SK-N-MC (cell line): ENCODE results near the gene C12orf57.

Experiments
- DNase-seq: peaks from one replicate; pipeline ENCODE4 v3.0.0-alpha.2; 2011; ENCODE audit warnings: low read depth, low spot score
- H3K27ac ChIP-seq: fragments of 200-600 bp; sonication (generic); 2 replicates; pipeline ENCODE4 v1.5.1; 2016; ENCODE audit warnings: mixed run types
- H3K36me3 ChIP-seq: fragments of 200-600 bp; sonication (generic); 2 replicates; pipeline ENCODE4 v1.6.1; 2017; ENCODE audit warnings: antibody characterized with exemption, low read length, mixed read lengths; ENCODE audit not compliant: insufficient read depth
- H3K4me3 ChIP-seq: fragments of 200-600 bp; sonication (generic); 2 replicates; pipeline ENCODE4 v1.5.1; 2016
- H3K9ac ChIP-seq: fragments of 200-600 bp; sonication (generic); 2 replicates; pipeline ENCODE4 v1.8.0; 2017; ENCODE audit warnings: mixed run types, mixed read lengths; ENCODE audit not compliant: insufficient read length
- H3K9me3 ChIP-seq: fragments of 200-600 bp; sonication (generic); 2 replicates; pipeline ENCODE4 v1.6.1; 2017; ENCODE audit warnings: low read depth, mild to moderate bottlenecking, antibody characterized with exemption, low read length, moderate library complexity, mixed read lengths
- EZH2 ChIP-seq: fragments of 200-600 bp; sonication (generic); IDR thresholded peaks from one replicate; pipeline ENCODE4 v1.6.1; 2017; ENCODE audit warnings: antibody characterized with exemption
- FOXP2 ChIP-seq: optimal IDR thresholded peaks from 2 replicates; pipeline ENCODE3; 2011; ENCODE audit warnings: mild to moderate bottlenecking, moderate library complexity; ENCODE audit not compliant: insufficient read depth; ENCODE audit errors: extremely low read length, control extremely low read depth
- POLR2AphosphoS5 ChIP-seq: IDR thresholded peaks from 2 replicates; pipeline ENCODE4 v1.6.1; 2012; ENCODE audit warnings: mild to moderate bottlenecking, low read depth, low read length, borderline replicate concordance

C12orf57 gene

DNA sequence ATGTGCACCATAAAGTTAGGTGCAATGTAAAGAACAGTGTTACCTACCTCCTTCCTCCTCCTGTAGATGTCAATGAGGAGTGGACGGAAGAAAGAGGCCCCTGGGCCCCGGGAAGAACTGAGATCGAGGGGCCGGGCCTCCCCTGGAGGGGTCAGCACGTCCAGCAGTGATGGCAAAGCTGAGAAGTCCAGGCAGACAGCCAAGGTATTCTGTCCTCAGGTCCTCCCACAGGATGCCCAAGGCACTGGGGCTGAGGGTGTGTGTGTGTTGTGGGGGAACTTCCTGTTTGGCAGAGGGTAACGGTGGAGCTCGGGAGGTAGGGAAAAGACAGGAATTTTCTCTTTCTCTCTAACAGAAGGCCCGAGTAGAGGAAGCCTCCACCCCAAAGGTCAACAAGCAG, 9.7 kb upstream of the C12orf57 start:
- Histone ChIP-seq H3K9ac (no peak overlapping the region), H3K9me3 (no peaks in the 10 kb centered on the region), H3K36me3 (peaks cover 50% of the 10 kb centered on the region), H3K27ac (peak overlapping the region; percentile 69), H3K4me3 (no peak overlapping the region)
- TF ChIP-seq EZH2 = no peak
- TF ChIP-seq FOXP2 = no peak
- no peak for TF ChIP-seq POLR2AphosphoS5
- DNase-seq = no peak

DNA sequence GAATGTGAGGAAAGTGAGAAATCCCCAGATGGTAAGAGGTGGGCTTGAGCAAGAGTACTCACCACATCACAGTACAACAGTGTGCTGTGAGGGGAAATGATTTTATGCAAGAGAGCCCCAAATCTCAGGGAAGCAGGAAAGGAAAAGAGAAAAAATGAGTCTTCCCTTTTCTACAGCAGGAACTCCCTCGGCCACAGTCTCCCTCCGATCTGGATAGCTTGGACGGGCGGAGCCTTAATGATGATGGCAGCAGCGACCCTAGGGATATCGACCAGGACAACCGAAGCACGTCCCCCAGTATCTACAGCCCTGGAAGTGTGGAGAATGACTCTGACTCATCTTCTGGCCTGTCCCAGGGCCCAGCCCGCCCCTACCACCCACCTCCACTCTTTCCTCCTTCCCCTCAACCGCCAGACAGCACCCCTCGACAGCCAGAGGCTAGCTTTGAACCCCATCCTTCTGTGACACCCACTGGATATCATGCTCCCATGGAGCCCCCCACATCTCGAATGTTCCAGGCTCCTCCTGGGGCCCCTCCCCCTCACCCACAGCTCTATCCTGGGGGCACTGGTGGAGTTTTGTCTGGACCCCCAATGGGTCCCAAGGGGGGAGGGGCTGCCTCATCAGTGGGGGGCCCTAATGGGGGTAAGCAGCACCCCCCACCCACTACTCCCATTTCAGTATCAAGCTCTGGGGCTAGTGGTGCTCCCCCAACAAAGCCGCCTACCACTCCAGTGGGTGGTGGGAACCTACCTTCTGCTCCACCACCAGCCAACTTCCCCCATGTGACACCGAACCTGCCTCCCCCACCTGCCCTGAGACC, 8.2 kb upstream of the C12orf57 start:
- no peak for DNase-seq
- H3K36me3 ChIP-seq = peaks cover 53% of the 10 kb centered on the region
- no peaks in the 10 kb centered on the region for H3K9me3 ChIP-seq
- H3K4me3 ChIP-seq = no peak overlapping the region
- no peak overlapping the region for H3K9ac ChIP-seq
- TF ChIP-seq EZH2 (no peak), POLR2AphosphoS5 (no peak), FOXP2 (no peak)
- H3K27ac ChIP-seq = peak overlapping the region; percentile 57; the same call in 1 of the 2 replicates

DNA sequence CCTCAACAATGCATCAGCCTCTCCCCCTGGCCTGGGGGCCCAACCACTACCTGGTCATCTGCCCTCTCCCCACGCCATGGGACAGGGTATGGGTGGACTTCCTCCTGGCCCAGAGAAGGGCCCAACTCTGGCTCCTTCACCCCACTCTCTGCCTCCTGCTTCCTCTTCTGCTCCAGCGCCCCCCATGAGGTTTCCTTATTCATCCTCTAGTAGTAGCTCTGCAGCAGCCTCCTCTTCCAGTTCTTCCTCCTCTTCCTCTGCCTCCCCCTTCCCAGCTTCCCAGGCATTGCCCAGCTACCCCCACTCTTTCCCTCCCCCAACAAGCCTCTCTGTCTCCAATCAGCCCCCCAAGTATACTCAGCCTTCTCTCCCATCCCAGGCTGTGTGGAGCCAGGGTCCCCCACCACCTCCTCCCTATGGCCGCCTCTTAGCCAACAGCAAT, 7.6 kb upstream of the C12orf57 start:
- Histone ChIP-seq H3K36me3 (peaks cover 56% of the 10 kb centered on the region), H3K4me3 (no peak overlapping the region), H3K27ac (0 out of 2 replicates have a peak overlapping the region, but pooled peaks have one; percentile 92), H3K9ac (no peak overlapping the region), H3K9me3 (no peaks in the 10 kb centered on the region)
- TF ChIP-seq EZH2 = no peak
- no peak for TF ChIP-seq FOXP2
- TF ChIP-seq POLR2AphosphoS5 = no peak
- no peak for DNase-seq

DNA sequence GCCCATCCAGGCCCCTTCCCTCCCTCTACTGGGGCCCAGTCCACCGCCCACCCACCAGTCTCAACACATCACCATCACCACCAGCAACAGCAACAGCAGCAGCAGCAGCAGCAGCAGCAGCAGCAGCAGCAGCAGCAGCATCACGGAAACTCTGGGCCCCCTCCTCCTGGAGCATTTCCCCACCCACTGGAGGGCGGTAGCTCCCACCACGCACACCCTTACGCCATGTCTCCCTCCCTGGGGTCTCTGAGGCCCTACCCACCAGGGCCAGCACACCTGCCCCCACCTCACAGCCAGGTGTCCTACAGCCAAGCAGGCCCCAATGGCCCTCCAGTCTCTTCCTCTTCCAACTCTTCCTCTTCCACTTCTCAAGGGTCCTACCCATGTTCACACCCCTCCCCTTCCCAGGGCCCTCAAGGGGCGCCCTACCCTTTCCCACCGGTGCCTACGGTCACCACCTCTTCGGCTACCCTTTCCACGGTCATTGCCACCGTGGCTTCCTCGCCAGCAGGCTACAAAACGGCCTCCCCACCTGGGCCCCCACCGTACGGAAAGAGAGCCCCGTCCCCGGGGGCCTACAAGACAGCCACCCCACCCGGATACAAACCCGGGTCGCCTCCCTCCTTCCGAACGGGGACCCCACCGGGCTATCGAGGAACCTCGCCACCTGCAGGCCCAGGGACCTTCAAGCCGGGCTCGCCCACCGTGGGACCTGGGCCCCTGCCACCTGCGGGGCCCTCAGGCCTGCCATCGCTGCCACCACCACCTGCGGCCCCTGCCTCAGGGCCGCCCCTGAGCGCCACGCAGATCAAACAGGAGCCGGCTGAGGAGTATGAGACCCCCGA, 7.0 kb upstream of the C12orf57 start:
- DNase-seq = no peak
- H3K36me3 ChIP-seq = peaks cover 60% of the 10 kb centered on the region

DNA sequence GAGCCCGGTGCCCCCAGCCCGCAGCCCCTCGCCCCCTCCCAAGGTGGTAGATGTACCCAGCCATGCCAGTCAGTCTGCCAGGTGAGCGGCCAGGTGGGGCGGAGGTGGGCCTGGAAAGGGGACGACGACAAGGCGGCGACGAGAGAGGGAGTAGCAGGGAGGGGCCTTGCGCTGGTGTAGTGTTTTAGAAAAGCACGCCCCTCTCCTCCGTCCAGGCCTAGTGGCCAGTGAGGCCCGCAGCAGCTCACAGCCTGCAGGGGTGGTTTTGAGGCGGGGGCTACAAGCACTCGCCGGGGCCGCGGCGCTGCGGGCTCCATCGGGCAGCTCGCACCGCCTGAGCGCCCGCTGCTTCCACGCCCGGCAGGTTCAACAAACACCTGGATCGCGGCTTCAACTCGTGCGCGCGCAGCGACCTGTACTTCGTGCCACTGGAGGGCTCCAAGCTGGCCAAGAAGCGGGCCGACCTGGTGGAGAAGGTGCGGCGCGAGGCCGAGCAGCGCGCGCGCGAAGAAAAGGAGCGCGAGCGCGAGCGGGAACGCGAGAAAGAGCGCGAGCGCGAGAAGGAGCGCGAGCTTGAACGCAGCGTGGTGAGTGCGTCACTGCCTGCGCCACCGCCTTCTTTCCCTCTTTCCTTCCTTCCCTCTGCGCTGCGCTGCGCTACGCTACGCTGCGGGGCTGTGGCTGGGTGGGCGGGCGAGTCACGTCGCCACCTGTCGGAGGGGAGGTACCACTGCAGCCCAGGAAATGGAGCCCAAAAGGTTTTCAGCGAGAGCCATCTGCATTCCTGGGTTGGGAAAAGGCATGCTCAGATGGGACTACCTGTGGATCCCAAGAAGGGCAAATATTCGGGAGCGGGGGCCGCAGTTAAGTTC, 6.1 kb upstream of the C12orf57 start:
- H3K9ac ChIP-seq = peak overlapping the region; percentile 94
- H3K36me3 ChIP-seq = peaks cover 51% of the 10 kb centered on the region
- DNase-seq = peak; percentile 78
- peak overlapping the region; percentile 92 for H3K27ac ChIP-seq
- no peaks in the 10 kb centered on the region for H3K9me3 ChIP-seq
- TF ChIP-seq POLR2AphosphoS5 = peak; percentile 94
- TF ChIP-seq EZH2 = no peak
- H3K4me3 ChIP-seq = peak overlapping the region; percentile 85

More for the DNA sequence above, 7.0 kb upstream of the C12orf57 start:
- TF ChIP-seq EZH2 (no peak), POLR2AphosphoS5 (no peak; the same call in 1 of the 2 replicates), FOXP2 (no peak)
- no peaks in the 10 kb centered on the region for H3K9me3 ChIP-seq
- peak overlapping the region; percentile 85 for H3K4me3 ChIP-seq
- H3K9ac ChIP-seq = peak overlapping the region; percentile 94
- peak overlapping the region; percentile 92 for H3K27ac ChIP-seq

DNA sequence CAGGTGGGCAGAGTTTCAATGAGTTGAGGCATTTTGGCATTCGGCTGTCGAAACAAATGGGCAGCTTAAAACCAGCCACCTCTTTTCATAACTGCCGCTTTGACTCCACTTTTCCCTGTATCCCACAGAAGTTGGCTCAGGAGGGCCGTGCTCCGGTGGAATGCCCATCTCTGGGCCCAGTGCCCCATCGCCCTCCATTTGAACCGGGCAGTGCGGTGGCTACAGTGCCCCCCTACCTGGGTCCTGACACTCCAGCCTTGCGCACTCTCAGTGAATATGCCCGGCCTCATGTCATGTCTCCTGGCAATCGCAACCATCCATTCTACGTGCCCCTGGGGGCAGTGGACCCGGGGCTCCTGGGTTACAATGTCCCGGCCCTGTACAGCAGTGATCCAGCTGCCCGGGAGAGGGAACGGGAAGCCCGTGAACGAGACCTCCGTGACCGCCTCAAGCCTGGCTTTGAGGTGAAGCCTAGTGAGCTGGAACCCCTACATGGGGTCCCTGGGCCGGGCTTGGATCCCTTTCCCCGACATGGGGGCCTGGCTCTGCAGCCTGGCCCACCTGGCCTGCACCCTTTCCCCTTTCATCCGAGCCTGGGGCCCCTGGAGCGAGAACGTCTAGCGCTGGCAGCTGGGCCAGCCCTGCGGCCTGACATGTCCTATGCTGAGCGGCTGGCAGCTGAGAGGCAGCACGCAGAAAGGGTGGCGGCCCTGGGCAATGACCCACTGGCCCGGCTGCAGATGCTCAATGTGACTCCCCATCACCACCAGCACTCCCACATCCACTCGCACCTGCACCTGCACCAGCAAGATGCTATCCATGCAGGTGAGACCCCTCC, 5.2 kb upstream of the C12orf57 start:
- Histone ChIP-seq H3K27ac (peak overlapping the region; percentile 91), H3K36me3 (peaks cover 45% of the 10 kb centered on the region), H3K9ac (peak overlapping the region; percentile 87), H3K4me3 (peak overlapping the region; percentile 85), H3K9me3 (no peaks in the 10 kb centered on the region)
- no peak for DNase-seq
- no peak; the same call in 1 of the 2 replicates for TF ChIP-seq POLR2AphosphoS5
- TF ChIP-seq FOXP2 = no peak
- TF ChIP-seq EZH2 = no peak

DNA sequence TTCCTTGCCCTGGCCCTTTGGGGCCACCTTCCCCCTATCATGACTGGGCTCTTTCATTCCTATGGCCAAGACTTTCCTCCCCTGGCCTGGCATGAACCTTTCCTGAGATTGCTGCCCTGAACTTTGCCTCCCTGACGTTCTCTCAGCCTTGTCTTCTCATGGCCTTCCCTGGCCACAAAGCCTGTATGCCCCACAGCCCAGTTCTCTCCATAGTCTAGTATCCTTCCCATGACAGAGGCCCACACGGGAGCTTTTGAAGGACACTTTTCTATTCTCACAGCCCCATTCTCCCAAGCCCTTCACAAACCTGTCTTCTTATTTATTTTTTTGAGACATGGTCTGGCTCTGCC, 4.7 kb upstream of the C12orf57 start:
- Histone ChIP-seq H3K9me3 (no peaks in the 10 kb centered on the region), H3K36me3 (peaks cover 39% of the 10 kb centered on the region), H3K9ac (no peak overlapping the region), H3K4me3 (no peak overlapping the region), H3K27ac (no peak overlapping the region)
- TF ChIP-seq EZH2 (no peak), POLR2AphosphoS5 (no peak), FOXP2 (no peak)
- DNase-seq = no peak
